ENCODE results near the gene GALC.

- TF ChIP-seq EZH2 (IDR thresholded peaks at IDR 0.05; ENCODE audit: insufficient read depth, poor library complexity, severe bottlenecking) (no peak), EZH2phosphoT487 (IDR thresholded peaks at IDR 0.05; ENCODE audit: insufficient read depth, low read depth) (no peak)
Observed at GRCh38 chr14:88037325-88037724, 44.3 kb upstream of the GALC start.

All from GM23248 (cell line).